CD4-positive, alpha-beta T cell treated with Interleukin-17A for 1 hour (primary cell): ENCODE measurements around the gene KLRB1.
"Not testable (repeated sequence)": the region's sequence is repeated elsewhere in the genome, so short reads cannot be mapped to it uniquely, and the experiment has no call there.

ENCODE experiments used
- DNase-seq: peaks from one replicate; pipeline ENCODE4 v3.0.0-alpha.2; 2020

Gene KLRB1

DNA sequence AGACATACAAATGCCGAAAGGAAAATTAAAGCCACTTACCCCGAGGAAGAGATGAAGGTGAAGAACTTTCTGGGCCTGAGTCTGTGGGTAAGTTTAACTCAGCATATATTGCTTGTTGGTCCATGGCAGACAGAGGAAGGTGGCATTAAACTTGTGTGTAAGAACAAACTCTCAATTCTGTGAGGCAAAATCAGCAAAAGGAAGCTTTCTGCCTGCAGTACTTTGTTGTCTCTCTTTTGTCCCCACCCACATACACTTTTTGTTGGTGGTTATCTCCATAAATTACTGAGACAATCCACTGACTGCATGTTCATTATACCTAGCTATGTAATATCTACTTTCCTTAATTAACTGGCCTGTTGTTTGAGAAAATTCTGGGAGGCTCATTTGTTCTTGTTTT lies at the start of gene KLRB1:
KLRB1 (minus strand) TSS at position 201 of the 400 bp plus-strand sequence; CDS start at position 124, 77 bp downstream.
- DNase-seq: peak; percentile 12

DNA sequence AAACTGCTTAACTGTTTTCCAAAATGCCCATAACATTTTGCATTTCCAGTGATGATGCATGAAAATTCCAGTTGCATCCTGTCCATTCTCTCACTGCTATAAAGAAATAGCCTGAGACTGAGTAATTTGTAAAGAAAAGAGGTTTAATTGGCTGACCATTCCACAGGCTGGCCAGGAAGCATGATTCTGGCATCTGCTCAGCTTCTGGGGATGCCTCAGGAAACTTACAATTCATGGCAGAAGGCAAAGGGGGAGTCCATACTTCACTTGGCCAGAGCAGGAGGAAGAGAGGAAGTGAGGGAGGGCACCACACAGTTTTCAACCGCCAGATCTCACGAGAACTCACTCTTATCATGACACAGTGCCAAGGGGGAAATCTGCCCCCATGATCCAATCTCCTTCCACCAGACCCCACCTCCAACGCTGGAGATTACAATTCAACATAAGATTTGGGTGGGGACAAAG lies 43.6 kb upstream of the KLRB1 start:
- peak; percentile 73 for DNase-seq

DNA sequence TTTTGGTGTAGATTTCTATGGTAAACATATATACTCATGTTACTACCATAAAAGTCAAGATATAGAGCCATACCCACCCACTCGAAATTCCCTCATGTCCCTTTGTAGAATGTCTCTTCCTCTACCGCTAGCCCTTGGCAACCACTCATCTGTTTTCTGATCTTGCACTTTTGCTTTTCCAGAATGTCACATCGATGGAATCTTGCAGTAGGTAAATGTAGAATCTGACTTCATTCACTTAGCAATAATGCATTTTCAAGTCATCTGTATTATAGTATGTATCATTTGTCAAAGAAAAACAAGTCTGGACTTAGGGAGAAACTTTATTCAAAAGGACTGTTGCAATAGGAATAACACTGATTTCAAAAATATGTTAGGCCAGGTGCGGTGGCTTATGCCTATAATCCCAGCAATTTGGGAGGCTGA lies 42.4 kb upstream of the KLRB1 start:
- DNase-seq: peak; percentile 41

DNA sequence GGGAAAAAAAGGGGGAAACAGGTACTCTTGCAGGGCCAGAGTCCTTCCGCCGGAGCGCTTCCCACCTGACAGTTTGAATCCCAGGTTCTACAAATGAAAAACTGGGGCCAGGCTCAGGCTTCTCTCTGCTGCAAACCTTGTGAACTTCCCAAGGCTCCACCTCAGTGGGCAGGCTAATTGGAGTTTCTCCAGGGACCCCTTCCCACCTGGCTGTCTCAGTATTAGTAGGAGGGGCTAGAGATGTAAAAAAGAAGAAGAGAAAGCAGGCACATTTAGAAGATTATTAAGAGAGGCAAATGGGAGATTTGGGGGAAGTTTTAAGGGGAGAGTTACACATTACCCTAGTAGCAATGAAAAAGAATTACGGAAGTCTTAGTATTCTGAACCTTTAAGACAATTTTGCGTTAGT lies 41.8 kb upstream of the KLRB1 start:
- DNase-seq: peak; percentile 49

DNA sequence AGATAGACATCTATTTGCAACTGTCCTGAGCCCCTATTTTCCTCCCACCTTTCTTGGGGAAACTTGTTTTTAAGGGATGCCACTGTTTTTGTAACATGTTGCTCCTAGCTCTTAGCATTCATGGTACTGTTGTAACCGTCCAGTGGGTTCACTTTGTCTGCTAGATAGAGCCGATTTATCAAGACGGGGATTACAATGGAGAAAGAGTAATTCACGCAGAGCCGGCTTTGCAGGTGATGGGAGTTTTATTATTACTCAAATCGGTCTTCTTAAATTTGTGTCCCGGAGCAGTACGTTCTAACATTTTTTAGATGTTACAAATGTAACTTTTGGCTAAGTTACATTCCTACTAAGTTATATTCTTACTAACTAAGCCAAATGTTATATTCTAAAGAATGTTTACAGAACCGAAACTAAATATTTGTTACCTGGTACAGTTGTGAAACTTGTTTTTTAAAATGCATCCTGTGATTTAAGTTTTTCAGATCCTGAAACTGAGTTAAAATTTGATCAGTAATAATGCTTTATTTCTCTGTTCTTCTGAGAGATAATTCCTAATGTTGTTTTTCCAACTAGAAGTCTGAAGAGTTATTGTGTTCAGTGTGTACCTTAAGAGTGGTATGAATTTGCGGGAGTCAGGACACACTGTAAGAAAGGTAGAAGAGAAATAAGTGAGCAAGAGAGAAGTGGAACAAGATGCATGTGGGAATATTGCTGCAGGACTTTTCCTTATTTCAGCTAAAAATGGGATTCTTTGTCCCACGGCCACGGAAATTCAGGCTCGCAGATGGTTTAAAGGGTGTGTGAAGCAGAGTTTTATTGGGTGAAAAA lies 41.2 kb upstream of the KLRB1 start:
- peak; percentile 51 for DNase-seq

DNA sequence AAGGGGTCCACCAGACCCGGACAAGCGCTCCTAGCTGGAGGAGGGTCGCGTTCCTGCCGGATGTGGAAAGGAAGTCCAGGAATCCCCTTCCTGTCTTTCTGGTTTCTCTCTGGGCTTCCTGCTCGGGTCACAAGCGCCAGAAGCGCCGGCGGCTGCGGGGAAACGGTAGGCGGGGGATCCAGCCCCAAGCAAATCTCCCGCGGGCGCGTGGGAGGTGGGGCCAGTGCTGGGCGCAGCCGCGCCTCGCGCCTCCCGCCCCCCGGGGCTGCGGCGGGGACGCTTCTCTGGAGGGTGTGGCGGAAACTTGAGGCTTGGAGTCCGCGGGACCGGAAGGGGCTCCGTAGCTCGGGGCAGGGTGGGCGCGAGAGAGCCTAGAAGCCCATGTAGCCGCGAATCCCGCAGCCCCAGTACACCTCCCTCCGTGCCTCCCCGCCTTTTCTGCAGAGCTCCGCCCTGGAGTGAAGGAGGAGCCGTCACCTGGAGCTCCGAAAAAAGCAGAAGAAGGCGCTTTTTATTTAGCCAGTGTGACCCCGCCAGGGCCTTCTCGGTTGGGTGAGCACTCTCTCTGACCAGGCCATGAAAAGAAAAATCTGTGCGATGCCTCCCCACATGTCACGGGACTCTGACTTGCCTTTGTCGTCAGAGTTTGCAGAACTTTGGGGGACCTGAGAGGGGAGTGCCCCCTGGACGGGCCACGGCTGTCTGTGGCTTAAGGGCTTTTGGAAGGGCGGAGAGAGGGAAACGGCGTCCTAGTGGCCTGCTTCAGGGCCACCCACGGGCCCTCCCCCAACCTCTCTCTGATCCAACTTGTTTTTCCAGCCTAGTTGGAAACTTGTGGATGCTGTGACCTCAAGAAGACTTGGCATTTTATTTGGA lies 40.3 kb upstream of the KLRB1 start:
- peak; percentile 93 for DNase-seq

DNA sequence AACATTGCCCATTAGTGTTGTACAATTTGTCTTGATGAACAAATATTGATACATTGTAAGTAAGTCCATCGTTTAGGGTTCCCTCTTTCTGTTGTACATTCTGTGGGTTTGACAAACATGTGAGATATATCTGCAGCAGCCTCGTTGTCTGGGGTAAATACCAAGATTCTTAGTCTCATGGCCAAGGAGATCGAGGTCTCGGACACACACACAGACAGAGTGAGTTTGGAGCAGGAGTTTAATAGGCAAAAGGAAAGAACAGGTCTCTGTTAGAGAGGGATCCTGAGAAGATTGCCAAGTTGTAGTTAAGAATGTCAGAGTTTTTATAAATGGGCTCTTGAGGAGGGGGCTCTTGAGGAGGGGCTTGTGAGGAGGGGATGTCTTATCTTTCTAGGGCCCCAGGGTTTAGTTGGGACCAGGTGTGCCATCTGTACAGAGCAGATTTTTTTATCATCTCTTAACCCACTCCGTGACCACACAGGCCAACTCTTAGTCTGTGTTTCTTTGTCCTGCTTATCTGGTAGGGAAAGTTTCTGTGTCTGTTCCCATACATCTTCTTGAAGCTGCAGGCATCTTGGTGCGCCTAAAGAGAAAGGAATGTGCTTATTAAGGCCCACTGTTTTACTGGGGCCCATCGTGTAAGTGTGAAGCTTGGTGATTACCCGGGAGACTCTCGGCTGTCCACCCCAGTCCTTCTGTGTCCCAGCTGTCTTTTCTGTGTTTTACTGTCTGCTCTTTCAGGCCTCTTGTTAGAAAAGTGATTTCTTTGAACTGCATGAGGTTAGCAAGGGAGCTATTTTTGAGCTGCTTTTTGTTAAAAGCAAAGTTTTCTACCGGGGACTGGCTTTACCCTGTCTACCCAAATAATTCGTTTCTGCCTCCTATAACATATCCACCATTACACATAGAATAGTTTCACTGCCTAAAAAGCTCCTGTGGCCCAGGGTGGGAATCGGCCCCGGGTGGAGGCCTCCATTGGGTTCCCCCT lies 39.4 kb upstream of the KLRB1 start:
- peak; percentile 50 for DNase-seq

DNA sequence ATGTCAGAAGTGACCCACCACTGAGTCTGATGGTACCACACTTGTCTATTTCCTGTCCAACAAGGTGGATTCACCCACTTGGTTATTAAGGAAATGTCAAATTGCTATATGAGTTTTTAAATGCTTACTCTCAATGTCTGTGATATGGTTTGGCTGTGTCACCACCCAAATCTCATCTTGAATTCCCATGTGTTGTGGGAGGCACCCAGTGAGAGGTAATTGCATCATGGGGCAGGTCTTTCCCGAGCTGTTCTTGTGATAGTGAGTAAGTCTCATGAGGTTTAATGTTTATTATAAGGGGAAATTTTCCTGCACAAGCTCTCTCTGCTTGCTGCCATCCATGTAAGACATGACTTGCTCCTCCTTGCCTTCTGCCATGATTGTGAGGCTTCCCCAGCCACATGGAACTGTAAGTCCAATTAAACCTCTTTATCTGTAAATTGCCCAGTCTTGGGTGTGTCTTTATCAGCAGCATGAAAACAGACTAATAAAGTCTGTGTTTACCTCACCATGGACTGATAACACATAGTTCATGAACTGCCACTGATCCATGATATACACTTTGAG lies 37.4 kb upstream of the KLRB1 start:
- not testable (repeated sequence) for DNase-seq

DNA sequence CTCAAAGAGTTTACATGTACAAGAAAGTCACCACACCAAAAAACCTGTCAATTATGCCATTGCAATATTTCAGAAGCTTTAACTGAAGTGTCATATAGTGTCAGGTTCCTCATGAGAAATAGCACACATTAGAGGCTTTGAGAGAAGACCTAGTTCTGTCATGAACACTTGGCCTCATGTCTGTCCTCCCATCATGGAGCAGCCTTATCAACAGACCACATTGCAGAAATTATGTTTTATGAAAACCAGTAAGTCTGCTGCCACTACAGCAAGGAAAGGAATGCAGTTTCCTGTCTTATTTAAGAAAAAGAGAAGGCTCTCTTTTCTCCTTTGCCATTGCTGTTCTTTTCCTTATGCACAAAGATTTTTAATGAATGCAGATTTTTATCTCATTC lies 35.5 kb upstream of the KLRB1 start:
- DNase-seq: no peak

DNA sequence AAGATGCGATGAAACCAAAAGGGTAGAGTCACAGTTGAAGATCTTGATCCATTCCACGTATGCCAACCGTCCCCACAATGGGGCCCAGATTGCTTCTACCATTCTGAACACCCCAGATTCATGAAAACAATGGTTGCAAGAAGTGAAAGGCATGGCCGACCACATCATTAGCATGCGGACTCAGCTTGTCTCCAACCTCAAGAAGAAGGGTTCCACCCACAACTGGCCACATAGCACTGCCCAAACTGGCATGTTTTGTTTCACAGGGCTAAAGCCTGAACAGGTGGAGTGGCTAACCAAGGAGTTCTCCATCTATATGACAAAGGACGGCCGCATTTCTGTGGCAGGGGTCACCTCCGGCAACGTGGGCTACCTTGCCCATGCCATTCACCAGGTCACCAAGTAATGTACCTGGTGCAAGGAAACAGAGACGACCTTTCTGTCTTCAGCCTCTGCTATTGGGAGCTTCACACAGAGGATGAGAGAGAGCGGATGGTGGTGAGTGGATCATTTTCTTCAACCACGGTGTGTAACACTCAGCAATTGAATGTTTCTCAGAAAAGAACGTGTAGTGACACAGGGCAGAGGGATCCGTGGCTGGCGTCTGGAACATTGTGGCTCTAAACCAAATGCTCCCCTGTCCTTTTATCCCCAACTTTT lies 35.0 kb upstream of the KLRB1 start:
- no peak for DNase-seq

DNA sequence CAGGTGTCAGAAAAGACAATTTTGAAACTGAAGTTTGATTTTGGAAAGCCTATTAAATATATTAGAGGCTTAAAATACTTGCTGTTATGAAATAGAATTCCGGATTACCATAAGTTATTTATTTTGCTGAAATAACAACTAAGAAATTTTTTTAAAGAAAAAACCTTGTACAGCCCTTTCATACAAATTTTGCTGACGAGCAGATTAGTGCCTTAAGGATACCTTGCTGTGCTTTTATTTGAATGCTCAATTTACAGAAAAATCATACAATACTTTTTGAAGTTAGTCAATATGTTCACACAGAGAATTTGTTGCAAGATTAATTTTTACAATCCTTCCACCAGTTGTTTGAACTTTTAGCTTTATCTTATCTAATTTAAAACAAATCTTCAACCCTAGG lies 32.3 kb upstream of the KLRB1 start:
- no peak for DNase-seq

DNA sequence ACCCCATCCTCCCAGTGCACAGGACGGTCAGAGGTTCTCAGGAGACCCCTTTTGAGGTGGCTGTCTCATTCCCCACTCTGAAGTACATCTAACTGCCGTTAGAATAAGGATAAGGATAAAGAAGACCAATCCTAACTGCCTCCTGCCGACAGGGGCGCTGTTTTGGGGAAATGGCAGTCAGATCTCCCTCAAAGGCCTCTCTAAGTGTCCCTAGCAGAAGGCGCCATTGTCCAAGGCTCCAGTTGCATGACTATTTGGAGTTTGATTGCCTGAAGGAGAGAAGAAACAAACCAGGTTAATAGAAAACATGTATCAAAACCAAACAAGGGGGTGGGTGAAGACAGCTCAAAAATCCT lies 29.1 kb upstream of the KLRB1 start:
- DNase-seq: no peak

DNA sequence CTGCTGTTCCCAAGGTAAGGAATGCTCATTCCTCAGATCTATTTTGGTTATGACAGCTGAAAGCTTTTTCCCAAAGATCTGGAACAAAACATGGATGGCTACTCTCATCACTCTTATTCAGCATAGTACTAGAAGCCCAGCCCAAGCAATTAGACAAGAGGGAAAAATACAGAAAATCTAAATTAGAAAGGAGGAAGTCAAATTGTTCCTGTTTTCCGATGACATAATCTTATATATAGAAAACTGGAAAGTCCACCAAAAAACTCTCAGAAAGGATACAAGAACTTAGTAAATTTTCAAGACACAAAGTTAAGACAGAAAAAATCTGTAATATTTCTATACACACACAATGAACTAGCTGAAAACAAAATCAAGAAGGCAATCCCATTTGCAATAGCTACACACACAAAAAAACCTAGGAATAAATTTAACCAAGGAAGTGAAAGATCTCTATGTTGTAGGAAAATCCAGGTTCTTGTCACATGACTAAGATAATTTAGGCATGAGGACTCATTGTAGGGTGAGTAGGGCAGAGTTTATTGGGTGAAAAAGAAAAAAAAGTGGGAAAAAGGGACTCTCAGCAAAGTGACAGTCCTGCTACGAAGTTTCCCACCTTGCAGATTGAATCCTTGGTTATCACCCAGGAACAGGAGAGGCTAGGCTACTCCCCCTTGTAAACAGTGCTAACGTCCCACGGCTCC lies 28.6 kb upstream of the KLRB1 start:
- no peak for DNase-seq

DNA sequence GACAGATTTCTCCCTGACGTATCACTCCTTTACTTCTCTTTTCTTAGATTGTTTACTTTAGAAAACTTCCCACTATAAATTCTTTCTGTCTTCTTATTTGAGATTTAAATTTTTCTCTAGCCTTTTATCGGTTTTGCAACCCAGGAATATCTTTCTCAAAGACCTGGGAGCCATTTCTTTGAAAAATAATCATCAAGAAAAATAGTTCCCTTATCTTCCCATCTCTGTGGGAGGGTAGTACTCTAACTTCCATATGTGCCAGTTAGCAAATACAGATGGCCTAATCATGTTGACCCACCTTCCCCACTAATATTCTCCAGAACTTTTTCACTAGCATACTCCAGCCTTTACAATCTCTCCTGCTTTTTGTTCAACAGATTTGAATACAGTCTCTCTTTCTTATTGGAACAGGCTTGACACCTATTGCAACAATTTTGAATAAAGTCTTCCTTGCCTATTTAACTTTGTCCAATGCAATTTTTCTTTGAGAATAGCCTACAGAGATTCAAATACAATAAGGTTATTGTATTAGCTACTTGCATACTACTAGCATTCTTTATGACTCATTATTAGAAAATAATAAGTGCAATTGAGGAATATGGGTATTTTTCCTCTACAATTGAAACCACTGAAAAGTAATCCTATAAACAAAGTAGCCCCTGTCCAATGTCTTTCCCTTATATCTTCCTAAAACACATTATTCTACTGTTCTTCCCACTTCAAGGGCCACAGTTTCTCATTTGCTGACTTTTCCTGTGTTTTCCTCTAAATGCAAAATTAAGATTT lies 27.4 kb upstream of the KLRB1 start:
- DNase-seq: no peak

DNA sequence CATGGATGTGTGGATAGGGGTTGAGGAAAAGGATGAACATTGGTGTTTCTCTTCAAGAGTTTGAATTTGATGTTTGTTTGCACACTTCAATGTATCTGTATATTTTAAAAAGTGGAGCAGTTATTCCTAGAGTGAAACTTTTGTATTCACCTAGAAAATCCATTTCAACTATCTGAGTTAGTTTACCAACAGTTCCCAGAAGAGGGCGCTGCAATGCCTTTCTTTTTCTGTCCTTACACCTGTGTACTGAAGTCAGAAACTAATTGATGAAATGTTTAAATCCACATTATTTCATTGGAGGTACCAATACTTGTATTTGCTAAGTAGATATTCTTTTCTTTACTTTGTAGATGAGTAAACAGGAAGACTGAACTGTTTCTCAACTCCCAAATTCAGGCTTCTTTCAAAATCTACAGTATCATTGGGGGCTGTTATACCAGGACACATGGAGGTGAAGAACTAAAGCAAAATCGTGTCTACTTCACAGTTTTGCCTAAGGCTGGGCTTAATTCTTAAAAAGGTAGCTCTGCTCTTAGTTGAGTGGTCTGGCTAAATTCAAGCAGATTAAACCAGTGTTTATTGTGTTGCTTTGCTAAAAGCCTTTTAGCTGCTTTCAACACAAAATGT lies 26.6 kb upstream of the KLRB1 start:
- DNase-seq: peak; percentile 87

DNA sequence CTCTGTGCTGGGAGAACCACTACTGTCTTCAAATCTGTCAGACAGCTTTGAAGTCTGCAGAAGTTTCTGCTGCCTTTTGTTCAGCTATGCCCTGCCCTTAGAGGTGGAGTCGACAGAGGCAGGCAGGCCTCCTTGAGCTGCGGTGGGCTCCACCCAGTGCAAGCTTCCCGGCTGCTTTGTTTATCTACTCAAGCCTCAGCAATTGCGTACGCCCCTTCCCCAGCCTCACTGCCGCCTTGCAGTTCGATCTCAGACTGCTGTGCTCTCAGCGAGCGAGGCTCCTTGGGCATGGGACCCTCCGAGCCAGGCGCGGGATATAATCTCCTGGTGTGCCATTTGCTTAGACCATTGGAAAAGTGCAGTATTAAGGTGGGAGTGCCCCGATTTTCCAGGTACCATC lies 25.1 kb upstream of the KLRB1 start:
- no peak for DNase-seq

DNA sequence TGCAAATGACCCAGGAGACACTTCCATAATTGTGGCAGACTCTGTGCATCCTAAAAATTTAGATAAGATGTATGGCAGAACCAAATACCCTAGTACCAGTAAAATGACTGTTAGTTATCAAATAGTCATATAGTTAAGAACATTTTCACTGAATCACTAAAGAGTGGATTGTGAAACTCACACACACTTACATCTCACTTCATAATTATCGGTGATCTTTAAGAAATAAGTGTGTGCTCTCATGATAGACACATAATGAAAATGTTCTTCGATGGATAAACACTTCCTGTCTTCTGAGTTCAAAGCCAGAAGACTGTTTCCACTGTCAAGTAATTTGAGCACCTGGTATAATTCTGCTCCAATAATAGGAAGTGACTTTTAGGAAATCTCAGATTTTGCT lies 19.1 kb upstream of the KLRB1 start:
- no peak for DNase-seq

DNA sequence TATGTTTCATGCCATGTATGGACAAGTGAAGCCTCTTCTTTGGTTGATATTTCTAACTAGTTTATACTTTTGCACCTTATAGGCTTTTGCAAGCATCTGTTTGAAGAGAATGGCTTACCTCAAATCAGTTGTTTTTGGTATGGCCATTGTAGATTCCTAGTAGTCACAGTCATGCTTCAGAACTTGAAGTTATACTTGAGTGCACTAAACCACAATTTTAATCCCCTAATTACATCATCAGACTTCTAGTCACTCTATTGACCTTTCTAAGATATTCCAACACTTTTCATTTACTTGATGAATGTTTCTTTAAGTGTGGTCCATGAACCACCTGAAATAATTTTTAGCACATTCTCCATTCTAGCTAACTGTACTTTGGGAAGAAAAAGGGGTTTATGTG lies 18.6 kb upstream of the KLRB1 start:
- no peak for DNase-seq

DNA sequence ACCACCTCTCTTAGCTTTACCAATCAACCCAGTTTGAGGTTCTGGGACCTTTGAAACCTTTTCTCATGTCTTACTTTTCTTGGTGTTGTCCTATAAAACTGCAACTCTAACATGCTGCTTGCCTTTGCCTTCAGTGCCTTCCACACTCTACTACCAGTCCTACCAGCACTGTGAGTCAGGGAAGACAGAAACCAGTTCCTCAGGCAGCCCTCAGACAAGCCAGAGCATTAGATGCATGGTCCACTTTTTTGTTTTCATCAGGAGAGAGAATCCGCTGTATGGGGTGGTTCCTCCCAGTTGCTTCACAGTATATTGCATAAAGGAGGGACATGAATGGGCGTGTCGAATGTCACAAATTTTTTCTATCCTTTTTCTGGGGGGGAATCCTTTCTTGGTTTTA lies 17.3 kb upstream of the KLRB1 start:
- DNase-seq: no peak
